Measurements from ENCODE around the gene PRDX6. TPM values are rescaled to one million over a fixed set of nuclear protein-coding genes. Genes with fewer than 3 reads are reported as not detected.
"Not testable (repeated sequence)": the region's sequence is repeated elsewhere in the genome, so short reads cannot be mapped to it uniquely, and the experiment has no call there.

Gene PRDX6
- total and polyA plus RNA-seq, 2 of the 8 experiments (the other 6 are each of a cell fraction or from before 2014, with no cell fraction given) = 348 to 677 TPM

DNA sequence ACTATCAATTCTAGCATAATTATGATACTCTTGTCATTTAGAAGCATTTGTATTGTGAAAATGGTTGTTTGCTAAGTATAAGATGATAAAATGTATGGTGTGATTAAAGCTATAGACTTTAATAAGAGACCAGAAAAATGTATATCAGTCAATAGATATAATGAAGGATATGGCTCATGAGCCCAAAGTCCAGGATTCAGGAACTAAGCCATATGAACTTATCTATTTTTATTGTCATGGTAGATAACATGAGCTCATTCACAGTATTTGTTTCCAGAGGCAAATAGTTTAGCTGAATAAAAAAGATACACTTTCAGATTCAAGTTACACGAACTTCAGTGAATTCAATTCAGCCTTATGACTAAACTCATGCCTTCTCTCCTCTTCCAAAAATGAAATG is 32.7 kb downstream of the PRDX6 start (continued):
- TF ChIP-seq FOSL1 (IDR thresholded peaks at IDR 0.05; ENCODE audit: insufficient read depth, low read depth, low read length) (no peak), KDM5A (IDR thresholded peaks at IDR 0.05; ENCODE audit: low read length) (no peak), CBX8 (IDR thresholded peaks at IDR 0.05; ENCODE audit: borderline replicate concordance, low read depth, low read length) (no peak)

DNA sequence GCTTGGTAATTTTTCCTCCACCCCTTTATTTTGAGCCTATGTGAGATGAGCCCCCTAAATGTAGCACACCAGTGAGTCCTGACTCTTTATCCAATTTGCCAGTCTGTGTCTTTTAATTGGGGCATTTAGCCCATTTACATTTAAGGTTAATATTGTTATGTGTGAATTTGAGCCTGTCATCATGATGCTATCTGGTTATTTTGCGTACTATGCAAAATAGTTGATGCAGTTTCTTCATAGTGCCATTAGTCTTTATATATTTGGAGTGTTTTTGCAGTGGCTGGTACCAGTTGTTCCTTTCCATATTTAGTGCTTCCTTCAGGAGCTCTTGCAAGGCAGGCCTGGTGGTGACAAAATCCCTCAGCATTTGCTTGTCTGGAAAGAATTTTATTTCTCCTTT is 37.4 kb downstream of the PRDX6 start:
- H4K91ac ChIP-seq (replicated peaks; ENCODE audit: insufficient read length, low read length); FAIRE-seq: not testable (repeated sequence)

More for the DNA sequence above, 37.4 kb downstream of the PRDX6 start:
- H3K56ac ChIP-seq (replicated peaks; ENCODE audit: insufficient read length, low read depth, low read length); H3K23ac ChIP-seq (ENCODE audit: insufficient read length); H2BK12ac ChIP-seq (ENCODE audit: low read depth, low read length); H3K36me3 ChIP-seq (ENCODE audit: control insufficient read depth in 2 of 4, insufficient read depth in 4 of 4, low read length in 3 of 4); H4K8ac ChIP-seq (ENCODE audit: extremely low read depth, insufficient read depth, low read length); H3K79me2 ChIP-seq (ENCODE audit: control insufficient read depth in 1 of 2, insufficient read depth in 2 of 2, low read length in 2 of 2); H3K9me3 ChIP-seq (ENCODE audit: insufficient read depth in 2 of 2, low read depth in 1 of 2, low read length in 1 of 2); H2AFZ ChIP-seq (ENCODE audit: low read length); H2BK20ac ChIP-seq (ENCODE audit: low read length); H3K4ac ChIP-seq (replicated peaks; ENCODE audit: insufficient read length, low read depth, low read length); H3K9ac ChIP-seq (replicated peaks in 1 of 4; ENCODE audit: extremely low read depth in 1 of 4, low read depth in 3 of 4, low read length in 3 of 4); H4K20me1 ChIP-seq (replicated peaks in 1 of 2; ENCODE audit: control insufficient read depth in 1 of 2, insufficient read depth in 2 of 2, low read length in 2 of 2); H2BK120ac ChIP-seq (replicated peaks; ENCODE audit: low read depth, low read length); H4K5ac ChIP-seq (ENCODE audit: insufficient read length, low read depth, low read length); POLR2A ChIA-PET (ENCODE audit: partially characterized antibody); DNase-seq (ENCODE audit: low read depth in 1 of 2, low spot score in 2 of 2); H3K27me3 ChIP-seq (replicated peaks in 1 of 4; ENCODE audit: control insufficient read depth in 3 of 4, extremely low read depth in 1 of 4, insufficient read depth in 3 of 4, low read length in 3 of 4); H3K79me1 ChIP-seq (ENCODE audit: low read depth, low read length); H3K4me2 ChIP-seq (ENCODE audit: insufficient read depth in 1 of 2, low read depth in 2 of 2, low read length in 2 of 2); H3K14ac ChIP-seq (ENCODE audit: insufficient read length); H2BK15ac ChIP-seq (ENCODE audit: low read length); H3K23me2 ChIP-seq (ENCODE audit: low read depth, low read length); H3K4me1 ChIP-seq (replicated peaks in 1 of 4; ENCODE audit: control insufficient read depth in 3 of 4, insufficient read depth in 4 of 4, low read length in 3 of 4); H3K4me3 ChIP-seq (ENCODE audit: extremely low read depth in 1 of 4, insufficient read depth in 2 of 4, low read depth in 3 of 4, low read length in 4 of 4); H3K18ac ChIP-seq (ENCODE audit: extremely low read depth, low read length); H2AK5ac ChIP-seq (ENCODE audit: low read depth, low read length); H3K27ac ChIP-seq (ENCODE audit: low read depth, low read length); H2BK5ac ChIP-seq (ENCODE audit: low read depth, low read length): not testable (repeated sequence)
- CTCF ChIA-PET (ENCODE audit: partially characterized antibody) = interaction anchor here (0.7 to 1.0 kb wide), 2 partner anchors 8 to 26 kb away, joined by 3 to 4 read pairs; no protein-coding TSS in a partner anchor
- 87% methylated on average over 1 of the region's 1 CpG; no CpG with 5 or more reads in 1 of the 2 experiments for WGBS, 2 experiments (ENCODE audit: extremely low coverage in 1 of 2, insufficient coverage in 1 of 2, insufficient read length in 1 of 2, insufficient replicate concordance in 2 of 2, low coverage in 1 of 2, low lambda C conversion rate in 2 of 2, missing lambda C conversion rate in 1 of 2)

All from H1 (cell line).